Peyer's patch (tissue), 4 donors: ENCODE measurements around the gene IRS2. TPM values are rescaled to one million over a fixed set of nuclear protein-coding genes. Genes with fewer than 3 reads are reported as not detected.

Experiments
- DNase-seq, 3 donors: peaks; one replicate each; pipeline ENCODE4 v3.0.0-alpha.2; 2017 to 2019
- H3K27ac ChIP-seq, 4 donors: fragments of 200-600 bp; sonication (generic); one replicate each; pipeline ENCODE4 v1.5.1; 2016 to 2019
- H3K27me3 ChIP-seq, 2 donors: fragments of 200-600 bp; sonication (generic); one replicate each; pipeline ENCODE4 v1.5.1; 2019
- H3K36me3 ChIP-seq, 3 donors: fragments of 200-600 bp; sonication (generic); one replicate each; pipeline ENCODE4 v1.5.1; 2016 to 2019
- H3K4me1 ChIP-seq, 4 donors: fragments of 200-600 bp; sonication (generic); one replicate each; pipeline ENCODE4 v1.5.1; 2016 to 2019
- H3K4me3 ChIP-seq, 4 donors: fragments of 200-600 bp; sonication (generic); 1 replicate in 3 of 4; 2 replicates in 1 of 4; pipeline ENCODE4 v1.5.1; 2016 to 2019; ENCODE audit warnings: mild to moderate bottlenecking in 1 of 4
- H3K9me3 ChIP-seq, 4 donors: fragments of 200-600 bp; sonication (generic); one replicate each; pipeline ENCODE4 v1.5.1; 2016 to 2019; ENCODE audit warnings: mild to moderate bottlenecking in 1 of 4
- CTCF ChIP-seq, 6 experiments: fragments of 450-650 bp in 4 of 6; fragments of 200-600 bp in 2 of 6; sonication (generic) in 1 of 6; IDR thresholded peaks; one replicate each; pipeline ENCODE4 v1.5.1; 2017 to 2019; ENCODE audit warnings: antibody characterized with exemption in 6 of 6, mild to moderate bottlenecking in 3 of 6, moderate library complexity in 1 of 6
- POLR2A ChIP-seq, 2 donors: fragments of 450-650 bp; IDR thresholded peaks; one replicate each; pipeline ENCODE4 v1.5.1; 2017; ENCODE audit warnings: antibody characterized with exemption in 2 of 2, mild to moderate bottlenecking in 2 of 2, moderate library complexity in 2 of 2
- total RNA-seq, 4 donors: library from RNA; depleted of rRNA; stranded (reverse); fragments of >200 nt; gene quantifications; one replicate each; pipeline ENCODE4 v1.1.0, GENCODE V29; 2016

IRS2 gene
- total RNA-seq, 4 donors from 2014 or later, result 8.3 to 41.1 (median 22.3) TPM

DNA sequence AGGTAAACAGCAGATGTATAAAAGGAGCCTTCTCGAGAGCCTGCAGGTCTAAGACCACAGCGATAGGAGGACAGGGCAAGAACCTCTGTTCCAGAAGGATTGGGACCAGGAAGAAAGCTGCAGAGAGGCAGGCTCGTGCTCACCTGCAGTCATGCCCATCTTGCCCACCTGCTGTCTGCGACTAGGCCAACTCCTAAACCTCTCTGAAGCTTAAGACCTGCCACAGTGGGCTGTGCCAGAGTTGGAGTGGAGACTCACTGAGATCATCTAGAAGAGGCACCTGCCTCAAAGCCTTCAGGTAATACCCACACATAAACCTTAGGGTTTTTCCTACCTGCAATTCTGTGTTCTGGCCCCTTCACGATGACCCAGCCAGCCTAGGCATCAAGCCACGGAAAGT is 68.7 kb downstream of the IRS2 start:
- Histone ChIP-seq H3K36me3 (no peaks in the 10 kb centered on the region), H3K4me3 (no peak overlapping the region), H3K27me3 (no peaks in the 10 kb centered on the region), H3K9me3 (peaks cover 0 to 3% (median 0%) of the 10 kb centered on the region in 4 donors), H3K27ac (no peak overlapping the region), H3K4me1 (no peaks in the 10 kb centered on the region)
- TF ChIP-seq CTCF (IDR thresholded peaks at IDR 0.05) (no peak), POLR2A (IDR thresholded peaks at IDR 0.05) (no peak)
- DNase-seq, result no peak

GRCh38 chr13:109715902-109716301 is 70.5 kb downstream of the IRS2 start:
- Histone ChIP-seq H3K27me3 (no peaks in the 10 kb centered on the region), H3K27ac (no peak overlapping the region), H3K36me3 (no peaks in the 10 kb centered on the region), H3K4me1 (no peaks in the 10 kb centered on the region), H3K9me3 (peaks cover 0 to 3% (median 0%) of the 10 kb centered on the region in 4 donors), H3K4me3 (no peak overlapping the region)
- DNase-seq, result no peak
- TF ChIP-seq POLR2A (IDR thresholded peaks at IDR 0.05) (no peak), CTCF (IDR thresholded peaks at IDR 0.05) (no peak)

GRCh38 chr13:109713681-109714080 is 72.7 kb downstream of the IRS2 start:
- H3K27ac ChIP-seq, result no peak overlapping the region
- no peaks in the 10 kb centered on the region for H3K27me3 ChIP-seq
- no peaks in the 10 kb centered on the region for H3K36me3 ChIP-seq
- TF ChIP-seq POLR2A (IDR thresholded peaks at IDR 0.05) (no peak), CTCF (IDR thresholded peaks at IDR 0.05) (no peak)
- no peak for DNase-seq
- no peaks in the 10 kb centered on the region for H3K9me3 ChIP-seq
- no peaks in the 10 kb centered on the region for H3K4me1 ChIP-seq
- no peak overlapping the region for H3K4me3 ChIP-seq

DNA sequence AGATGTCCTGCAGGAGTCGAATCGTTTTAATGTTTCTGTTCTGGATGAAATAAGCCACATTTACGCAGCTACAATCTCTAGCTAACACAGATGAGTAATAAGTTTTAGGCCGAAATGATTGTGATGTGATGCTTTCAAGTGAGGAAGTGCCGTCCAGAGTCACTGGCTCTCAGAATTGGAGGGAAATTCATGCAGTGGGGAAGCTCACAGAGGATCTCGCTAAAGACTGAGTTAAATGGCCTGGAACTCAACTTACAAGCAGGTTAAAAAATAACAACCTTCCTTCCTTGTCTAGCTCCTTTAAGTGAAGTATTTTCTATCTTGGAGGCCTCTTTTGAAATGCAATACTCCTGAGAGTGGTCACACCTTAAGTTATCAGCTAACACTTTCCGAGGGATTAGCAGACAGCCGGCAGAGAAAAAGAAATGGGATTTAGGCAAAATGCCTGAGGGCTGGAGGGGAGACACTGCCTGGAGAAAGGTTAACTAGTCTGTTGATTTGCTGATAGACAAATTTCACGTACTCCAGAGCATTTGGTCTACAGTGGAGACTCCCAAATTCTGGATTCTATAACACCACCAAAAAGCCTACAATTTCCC is 74.2 kb downstream of the IRS2 start:
- Histone ChIP-seq H3K4me1 (no peaks in the 10 kb centered on the region), H3K36me3 (no peaks in the 10 kb centered on the region), H3K27me3 (no peaks in the 10 kb centered on the region), H3K9me3 (no peaks in the 10 kb centered on the region), H3K4me3 (no peak overlapping the region), H3K27ac (no peak overlapping the region)
- no peak for TF ChIP-seq POLR2A (IDR thresholded peaks at IDR 0.05)
- TF ChIP-seq CTCF (IDR thresholded peaks at IDR 0.05), result no peak
- no peak for DNase-seq

DNA sequence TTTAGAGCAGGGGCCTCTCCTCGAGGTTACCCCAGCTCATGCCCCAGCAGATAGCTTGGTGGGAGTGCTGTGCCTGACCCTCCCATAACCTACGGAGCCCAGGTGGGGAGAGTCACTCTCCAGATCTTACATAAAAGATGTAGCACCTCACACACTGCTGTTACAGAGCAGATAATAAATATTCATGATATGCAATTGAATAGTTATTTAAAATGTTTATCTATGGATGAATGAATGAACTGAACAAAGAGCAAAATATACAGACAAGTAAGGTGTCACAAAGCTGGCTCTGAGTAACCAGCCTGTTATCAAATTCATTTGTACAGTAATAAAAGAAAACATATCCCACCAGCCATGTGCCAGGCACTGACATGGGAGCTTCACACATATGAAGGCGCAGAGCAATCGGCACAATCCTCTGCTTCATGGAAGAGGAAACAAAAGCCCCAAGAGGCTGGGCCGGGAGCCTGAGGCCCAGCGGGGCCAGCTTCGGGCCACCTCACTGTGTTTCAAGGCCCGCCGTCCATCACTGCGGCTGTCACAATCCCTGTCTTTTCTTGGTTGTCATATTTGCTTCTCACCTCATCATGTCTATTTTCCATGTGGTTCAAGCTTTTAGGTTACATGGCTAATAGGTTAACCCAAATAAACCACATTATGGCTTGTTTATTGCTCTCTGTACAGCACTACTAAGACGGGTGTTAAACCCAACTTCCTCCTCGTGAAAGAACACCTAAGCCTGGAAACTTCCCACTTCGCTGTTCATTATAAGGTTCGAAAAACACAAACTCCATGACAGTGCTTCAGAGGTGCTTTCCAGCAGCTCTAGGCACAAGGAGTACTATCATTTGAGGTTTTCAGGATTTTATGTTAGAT is 78.4 kb downstream of the IRS2 start:
- TF ChIP-seq CTCF (IDR thresholded peaks at IDR 0.05) (no peak), POLR2A (IDR thresholded peaks at IDR 0.05) (no peak)
- Histone ChIP-seq H3K27me3 (no peaks in the 10 kb centered on the region), H3K27ac (no peak overlapping the region), H3K9me3 (no peaks in the 10 kb centered on the region), H3K36me3 (no peaks in the 10 kb centered on the region), H3K4me3 (no peak overlapping the region), H3K4me1 (peaks cover 0 to 7% (median 0%) of the 10 kb centered on the region in 4 donors)
- DNase-seq, result no peak
